OCI-M1 (cell line): Measurements from ENCODE around the gene BMI1.

Experiments used
- DNase-seq: peaks from one replicate; lab custom pipeline; 2025; lab: John Stamatoyannopoulos, UW

Gene BMI1

DNA sequence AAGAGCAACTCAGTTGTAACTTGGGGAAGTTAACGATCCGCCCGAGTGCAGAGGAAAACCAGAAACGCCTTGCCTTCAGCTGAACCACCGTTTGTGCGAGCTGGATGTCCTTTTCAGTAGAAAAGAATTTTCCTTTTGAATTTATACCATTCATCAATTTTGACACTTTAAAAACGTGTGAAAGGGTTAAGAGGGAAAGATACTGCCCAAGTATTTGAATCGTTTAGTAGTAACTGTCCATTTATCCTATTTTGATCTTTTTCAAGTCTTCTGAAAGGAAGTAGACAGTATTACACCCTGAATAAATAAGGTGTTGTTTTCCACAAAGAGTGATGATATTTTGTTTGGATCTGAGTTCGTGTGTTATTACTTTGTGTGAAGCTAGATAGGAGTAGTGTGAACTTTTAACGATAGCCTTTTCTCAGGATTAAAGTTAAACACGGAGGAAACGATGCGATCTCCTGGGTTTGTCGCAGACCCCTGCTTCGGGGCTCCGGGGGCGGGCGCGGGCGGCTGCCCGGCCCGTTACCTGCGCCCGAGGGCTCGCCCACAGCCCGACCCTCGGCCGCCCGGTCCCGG is 830 bp upstream of the BMI1 start:
- DNase-seq, result peak; percentile 76

DNA sequence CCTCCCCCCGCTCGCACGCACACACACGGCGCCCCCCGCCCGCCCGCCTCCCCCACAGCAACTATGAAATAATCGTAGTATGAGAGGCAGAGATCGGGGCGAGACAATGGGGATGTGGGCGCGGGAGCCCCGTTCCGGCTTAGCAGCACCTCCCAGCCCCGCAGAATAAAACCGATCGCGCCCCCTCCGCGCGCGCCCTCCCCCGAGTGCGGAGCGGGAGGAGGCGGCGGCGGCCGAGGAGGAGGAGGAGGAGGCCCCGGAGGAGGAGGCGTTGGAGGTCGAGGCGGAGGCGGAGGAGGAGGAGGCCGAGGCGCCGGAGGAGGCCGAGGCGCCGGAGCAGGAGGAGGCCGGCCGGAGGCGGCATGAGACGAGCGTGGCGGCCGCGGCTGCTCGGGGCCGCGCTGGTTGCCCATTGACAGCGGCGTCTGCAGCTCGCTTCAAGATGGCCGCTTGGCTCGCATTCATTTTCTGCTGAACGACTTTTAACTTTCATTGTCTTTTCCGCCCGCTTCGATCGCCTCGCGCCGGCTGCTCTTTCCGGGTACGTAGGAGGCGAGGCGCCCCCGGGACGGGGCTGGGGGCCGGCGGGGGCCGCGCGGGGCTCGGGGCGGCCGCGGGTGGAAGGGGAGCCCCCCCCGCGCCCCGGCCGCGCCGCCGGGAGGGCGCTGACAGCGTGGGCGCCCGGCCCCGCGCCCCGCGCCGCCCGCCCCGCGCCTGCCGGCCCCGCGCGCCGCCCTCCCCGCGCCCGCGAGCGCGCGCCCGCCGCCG is 441 bp downstream of the BMI1 start:
- DNase-seq, result peak; percentile 87

DNA sequence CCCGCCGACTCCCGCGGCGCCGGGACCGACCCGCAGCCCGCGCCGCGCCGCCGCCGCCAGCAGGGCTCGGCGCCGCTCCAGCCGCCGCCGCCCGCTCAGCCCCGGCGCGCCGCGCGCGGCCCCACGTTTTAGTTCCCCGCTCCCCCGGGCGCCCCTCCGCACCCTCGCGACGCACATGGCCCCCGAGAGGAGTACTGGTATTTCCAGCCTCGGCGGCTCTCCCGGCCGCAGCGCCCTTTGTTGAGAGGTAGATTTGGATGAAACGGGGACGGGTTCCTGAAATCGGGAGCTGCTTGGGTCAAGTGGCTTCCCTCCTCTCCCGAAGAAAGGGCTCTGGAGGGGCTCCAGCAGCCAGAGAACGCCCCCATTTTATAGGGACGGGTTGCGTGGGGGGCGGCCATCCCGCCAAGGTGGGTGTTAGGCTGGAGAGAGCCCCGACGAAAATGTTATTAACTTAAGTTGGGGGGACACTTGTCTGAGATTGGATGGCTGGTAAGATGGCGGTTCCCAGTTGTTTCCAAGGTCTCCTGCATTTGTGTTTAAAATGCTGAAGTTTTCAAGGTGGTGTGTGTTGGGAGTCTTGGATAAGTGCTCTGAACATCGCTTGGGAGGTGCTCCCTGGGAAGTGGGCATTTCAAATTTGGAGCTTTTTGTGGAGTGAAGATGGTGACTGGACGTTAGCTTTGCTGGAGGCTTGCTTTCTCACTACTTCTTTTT is 1.2 kb downstream of the BMI1 start:
- DNase-seq, result peak; percentile 56

DNA sequence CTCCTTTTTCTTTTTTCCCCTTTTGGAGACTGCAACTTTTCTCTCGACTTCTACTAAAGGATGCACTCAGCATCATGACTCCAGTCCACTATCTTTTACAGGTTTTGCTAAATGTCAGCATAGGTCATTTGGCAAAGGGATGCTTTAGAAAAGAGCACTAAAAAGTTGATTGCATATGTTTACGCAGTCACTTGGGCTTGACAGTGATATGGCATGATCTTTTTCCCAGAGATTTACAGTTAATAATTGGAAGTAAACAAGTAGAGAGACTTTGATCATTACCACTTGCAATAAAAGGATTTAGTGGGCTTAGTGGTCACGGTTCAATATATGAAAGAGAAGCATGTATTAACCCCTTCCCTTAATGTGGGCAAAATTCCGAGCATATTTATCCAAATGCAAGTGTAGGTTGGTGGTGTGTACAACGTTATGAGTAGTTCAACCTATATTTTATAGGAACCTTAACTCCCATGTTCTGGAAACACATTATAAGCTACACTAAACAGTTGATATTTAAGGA is 1.8 kb downstream of the BMI1 start:
- peak; percentile 54 for DNase-seq

DNA sequence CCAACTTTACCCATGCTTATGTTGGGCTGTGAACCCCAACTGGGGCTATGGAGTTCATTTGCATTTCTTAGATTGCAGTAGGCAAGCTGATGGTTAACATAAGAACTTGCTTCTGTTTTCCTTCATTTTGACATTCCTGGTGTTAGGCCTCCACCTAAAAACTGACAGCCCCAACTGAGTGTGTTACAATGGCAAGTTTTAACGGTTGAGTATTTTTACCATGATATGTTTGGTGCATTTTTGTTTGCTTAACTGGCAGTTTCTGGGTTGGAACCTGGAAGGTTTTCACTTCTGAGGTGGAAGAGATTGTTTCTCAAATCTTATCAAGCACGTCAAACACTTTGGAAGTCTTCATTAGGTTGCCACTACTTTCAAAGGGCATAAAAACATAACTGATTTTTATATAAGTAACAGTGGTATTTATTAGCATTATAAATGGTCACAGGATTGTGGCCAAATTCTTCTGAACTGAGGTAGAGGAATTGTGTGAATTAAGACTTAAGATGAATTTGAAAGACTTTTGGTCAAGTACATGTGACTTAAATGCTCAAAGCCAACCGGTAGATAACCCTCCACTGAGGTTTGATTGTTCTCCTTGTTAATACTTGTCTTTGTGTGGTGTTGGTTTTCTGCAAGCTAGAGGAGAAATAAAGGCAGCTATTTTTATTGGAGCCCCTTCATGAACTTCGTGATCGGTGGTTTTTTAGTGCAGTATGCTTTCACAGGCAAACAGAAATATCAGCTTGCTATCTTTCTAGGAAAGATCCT is 2.8 kb downstream of the BMI1 start:
- DNase-seq, result peak; percentile 65

DNA sequence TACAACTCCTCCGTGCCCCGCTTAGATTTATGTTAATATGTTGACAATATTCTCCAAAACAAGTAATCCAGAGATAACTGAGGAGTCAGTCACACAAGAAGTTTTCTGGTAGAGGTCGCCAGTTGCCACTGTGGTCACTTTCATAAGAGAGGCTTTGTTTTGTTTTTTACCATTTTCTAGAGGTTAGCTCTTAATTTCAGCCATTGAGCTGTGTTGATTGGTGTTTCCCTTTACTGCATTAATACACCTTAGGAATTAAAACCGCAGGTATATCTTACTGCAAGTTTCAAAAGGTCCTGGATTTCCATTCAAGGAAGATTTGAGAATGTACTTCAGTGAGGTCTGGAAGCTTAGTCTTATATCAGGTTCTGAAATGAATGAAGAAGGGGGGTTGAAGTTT is 3.5 kb downstream of the BMI1 start:
- peak; percentile 65 for DNase-seq

DNA sequence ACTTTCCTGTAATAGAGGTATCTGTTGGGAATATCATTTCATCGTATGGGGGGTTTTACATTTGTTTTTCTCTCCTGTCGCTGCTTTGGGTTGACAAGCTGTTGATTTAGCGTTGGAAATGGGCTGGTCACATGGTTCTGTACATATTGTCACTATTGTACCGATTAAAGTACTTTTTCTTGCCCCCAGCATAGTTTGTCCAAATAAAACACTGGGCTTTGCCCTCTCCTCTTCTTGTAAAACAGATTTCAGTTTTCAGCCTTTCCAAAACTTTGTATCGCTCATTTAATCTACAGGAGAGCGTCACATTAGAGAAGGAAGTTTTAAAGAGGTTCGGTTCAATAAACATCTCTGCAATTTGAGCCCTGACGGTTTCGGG is 4.0 kb downstream of the BMI1 start:
- peak; percentile 65 for DNase-seq

DNA sequence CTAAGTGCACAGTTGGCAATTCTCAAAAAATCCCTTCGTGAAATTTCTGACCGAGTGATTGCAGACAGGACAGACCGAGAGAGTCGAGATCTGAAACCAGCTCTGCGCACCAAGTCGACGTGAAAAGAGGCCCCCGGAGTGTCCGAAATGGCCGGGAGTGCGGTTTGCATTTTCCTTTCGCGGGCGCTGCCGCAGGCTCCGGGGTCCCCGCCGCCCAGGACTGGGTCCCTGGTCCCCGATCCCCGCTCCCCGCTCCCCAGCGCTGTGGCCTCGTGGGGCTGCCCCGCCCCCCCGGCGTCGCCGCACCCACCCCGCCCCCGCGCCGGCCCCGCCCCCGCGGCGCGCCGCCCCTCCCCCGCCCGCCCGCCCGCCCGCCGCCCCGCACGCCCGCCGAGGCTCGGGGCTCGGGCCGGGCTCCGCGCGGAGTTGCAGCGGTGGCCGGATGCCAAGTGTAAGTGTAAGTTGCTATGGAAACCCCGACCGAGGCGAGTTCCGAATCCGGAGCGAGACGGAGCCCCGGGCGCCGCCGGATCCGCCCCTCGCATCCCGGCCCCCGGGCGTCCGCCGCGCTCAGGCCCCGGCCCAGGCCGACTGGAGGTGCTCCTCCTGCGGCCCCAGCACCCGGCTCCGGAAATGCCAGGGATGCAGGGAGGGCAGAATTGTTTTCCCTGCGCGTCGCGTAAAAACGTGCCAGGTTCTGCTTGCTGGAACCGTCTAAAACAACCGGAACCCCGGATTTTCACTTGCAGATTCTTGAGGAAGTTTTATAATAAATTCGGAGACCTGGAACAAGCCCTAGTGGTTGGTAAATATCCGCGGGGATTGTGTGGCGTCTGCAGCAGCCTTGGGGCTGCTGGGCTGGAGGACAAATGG is 4.6 kb downstream of the BMI1 start:
- DNase-seq, result peak; percentile 65

DNA sequence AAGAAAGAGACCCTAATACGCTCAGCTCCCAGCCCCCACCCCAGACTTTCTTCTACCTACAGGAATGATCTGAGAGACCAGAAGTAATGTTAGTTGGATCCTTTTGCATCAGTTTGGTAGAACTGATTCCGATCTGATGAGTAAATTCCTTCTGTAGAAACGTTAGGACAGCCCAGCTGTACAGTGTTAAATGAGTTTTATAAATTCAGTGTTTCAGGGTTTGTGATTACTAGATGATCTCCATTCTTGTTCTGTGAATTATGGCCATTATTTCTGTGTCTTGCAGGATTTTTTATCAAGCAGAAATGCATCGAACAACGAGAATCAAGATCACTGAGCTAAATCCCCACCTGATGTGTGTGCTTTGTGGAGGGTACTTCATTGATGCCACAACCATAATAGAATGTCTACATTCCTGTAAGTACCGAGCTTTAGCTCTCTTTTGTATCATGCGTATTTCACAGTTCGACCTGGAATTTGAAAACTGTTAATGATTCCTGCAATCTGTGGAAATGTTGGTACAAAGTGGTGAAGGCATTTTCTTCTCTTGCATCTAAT is 5.3 kb downstream of the BMI1 start:
- DNase-seq, result no peak

DNA sequence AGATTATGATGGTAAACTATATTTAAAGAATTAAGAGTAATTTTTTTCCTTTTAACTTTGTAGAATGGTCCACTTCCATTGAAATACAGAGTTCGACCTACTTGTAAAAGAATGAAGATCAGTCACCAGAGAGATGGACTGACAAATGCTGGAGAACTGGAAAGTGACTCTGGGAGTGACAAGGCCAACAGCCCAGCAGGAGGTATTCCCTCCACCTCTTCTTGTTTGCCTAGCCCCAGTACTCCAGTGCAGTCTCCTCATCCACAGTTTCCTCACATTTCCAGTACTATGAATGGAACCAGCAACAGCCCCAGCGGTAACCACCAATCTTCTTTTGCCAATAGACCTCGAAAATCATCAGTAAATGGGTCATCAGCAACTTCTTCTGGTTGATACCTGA is 8.3 kb downstream of the BMI1 start:
- no peak for DNase-seq

DNA sequence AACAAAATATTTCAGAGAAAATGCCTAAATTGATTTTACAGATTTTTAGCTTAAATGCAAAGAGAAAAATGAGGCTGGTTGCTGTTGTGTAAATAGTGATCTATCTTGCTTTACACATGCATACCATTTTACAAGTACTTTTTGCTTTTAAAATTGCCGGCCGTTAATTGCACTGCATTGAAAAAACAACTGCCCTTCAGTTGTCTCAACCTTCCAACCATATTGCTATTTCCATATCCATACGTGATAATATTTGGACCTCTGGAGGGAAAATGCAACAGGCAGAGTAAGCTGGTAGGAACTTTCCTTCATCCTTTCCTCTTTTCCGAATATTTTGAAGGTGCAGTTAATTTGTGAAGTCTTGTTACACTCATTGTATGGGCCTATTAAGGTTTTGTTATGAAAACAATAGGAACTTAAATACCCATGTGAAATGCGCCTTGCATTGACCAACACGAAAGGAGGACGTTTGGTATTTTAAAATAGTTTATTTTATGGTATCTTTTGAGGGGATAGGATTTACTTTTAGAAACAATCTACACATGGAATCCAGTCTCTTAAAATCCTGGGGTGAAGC is 11.3 kb downstream of the BMI1 start:
- DNase-seq, result no peak

DNA sequence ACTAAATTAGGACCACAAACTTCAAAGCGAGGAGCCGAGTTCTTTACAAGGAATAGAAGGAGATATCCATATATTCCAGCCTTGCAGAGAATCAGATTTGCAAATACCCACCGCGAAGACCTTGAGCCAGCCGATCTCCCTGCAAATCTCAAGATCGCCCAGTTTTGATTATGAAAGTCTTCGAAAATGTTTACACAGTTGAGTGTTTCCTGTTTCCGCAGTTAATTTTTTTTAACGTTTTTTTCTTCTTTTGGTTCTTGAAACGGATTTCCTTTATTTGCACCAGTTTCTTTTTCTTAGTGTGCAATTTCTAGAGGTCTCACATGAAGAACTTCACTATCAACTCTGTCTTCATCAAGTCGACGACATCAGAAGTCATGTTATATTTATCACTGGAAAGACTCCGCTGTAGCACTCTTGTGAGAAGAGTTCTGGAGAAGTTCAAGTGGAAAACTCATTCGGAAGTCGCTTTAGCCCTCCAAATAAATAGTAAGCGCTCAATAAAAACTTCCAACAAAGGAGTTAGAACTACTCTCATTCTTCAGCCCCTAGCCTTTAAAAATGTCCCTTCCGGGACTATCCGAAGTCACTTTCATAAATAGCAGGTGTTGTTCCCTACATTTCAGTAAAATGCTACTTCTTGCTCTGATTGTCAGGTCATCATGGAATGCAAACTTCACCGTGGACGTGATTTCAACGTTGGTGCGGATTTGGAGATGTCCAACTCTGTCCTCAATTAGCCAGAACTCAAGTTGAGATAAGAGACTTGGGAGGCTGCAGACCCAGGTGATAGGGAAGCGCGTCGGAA is 12.5 kb downstream of the BMI1 start:
- DNase-seq, result no peak

DNA sequence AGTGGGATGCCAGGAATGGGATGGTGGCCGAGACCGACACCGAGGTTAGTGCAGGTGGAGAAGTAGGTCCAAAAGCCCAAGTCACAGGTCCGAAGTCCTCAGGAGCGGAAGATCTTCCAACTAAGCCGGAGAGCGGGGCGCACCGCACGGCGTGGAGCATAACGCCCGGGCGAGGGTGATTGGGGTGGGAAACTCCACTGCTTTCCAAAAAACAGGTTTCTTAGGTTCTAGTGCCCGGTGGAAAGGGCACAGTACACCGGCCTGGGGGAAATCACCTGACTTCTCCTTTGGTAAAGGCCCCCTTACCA is 13.0 kb downstream of the BMI1 start:
- DNase-seq, result no peak

DNA sequence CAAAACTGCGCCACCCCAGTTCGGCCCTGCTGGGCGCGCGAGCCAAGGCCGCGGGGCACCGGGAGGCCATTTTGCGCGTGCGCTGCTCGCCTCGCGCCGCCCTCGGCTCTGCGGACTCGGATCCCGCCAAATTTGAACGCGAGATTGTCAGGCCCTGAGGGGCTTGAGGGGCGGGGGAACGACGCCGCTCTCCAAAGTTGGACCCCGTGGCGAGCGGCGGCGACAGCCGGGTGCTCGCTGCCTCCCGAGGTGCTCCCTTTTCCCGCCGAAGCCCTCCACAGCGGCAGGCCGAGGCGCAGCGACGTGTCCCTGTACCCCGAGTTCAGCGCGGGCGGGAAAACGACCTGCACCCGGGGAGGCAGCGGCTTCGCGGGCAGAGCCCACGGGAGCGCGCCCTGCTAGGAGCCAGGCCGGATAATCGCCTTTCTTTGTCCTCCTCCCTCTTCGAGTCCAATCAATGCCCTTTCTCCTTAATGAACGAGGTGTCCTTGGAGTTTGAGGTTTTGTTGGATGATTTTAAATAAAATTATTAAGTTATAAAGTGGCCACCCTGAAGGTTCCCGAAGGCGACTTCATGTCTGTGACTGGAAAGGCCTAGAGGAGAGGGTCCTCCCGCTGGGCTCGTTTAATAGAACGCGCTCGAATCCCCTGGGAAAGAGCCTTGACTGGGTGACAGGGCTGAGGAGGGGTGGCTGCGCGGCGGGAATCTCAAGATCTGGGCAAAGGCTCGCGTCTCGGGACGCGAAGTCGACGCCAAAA is 13.7 kb downstream of the BMI1 start:
- DNase-seq, result no peak

DNA sequence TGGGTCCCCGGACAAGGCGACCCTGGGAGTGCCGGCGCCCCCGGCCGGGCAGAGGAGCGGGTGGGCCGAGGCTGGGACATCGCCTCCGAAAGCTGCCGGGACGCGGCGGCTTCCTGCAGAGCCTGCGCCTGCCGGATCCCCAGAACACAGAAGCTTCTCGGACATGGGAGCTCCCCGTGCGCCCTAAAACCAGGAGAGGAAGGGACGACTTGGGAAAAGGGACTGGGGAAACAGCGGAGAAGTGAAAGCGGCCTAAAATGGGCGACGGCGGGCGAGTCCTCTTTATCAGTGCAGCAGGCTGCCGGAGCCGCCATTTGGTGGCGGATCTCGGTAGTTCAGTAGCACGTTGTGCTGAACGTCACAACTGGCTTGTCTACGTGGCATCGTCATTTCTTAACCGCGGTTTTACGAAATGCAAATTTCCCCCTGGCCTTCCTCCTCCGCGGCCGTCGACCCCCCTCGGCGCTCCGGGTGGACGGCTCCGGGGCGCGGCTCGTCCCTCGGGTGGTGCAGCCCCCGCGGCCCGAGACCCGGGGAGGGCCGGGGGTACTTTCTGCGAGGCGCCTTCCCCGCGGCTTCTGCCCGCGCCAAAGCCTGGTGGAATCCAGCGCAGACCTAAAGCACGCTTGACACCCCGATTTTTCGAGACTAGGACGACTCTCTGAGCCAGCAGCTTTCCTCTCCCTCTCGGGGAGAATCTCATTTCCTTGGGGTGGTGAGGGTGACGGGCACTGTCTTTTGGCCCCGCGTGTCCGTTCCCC is 14.5 kb downstream of the BMI1 start:
- no peak for DNase-seq

DNA sequence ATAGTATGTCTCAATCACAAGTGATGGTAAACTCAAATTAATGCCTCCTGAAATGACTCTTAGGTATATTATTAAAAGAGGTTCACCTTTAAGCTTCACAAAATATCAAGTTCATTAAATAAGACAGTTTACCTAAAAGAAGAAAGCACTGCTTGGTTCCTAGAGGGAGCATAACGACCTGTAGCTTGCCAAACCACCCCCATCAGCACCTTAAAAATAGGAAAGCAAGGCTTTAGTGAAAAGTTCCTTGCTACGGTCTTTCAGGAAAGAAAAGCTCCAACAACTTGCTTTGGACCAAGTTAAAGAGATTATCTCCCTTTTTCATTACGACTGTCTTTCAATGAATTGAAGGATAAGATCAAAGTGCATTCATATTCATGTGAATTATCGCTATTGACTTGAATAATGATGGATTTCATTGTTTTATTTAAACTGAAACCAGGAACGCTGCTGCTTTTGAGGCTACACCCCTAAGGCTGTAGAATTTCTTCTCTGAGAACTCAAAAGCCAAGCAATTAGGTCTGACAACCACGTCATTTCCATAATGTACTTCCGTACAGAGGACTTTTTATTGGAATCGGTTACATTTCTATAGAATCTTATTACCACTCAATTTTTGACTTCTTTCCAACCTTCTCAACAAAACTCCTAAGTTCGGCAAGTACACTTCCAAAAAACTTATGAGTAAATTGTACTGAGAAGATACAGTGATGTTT is 17.4 kb downstream of the BMI1 start:
- DNase-seq, result peak; percentile 55

DNA sequence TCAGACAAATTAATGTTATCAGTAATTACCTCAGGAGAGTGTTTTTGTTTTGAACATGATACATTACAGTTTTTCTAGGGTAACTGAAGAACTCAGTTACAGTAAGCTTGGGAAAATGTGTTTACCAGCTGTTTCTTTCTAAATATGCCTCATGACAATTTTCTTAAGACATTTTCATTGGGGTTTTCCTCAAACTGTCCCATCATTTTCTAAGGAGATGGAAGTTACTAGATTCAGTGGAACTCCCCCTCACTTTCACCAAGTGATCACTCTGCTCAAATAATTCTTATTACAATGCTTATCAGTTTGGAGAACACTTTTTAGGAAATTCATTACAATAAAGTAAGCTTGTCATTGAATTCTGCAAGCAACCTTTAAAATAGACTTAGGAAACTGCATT is 18.0 kb downstream of the BMI1 start:
- DNase-seq, result no peak
